ENCODE results near the gene PIEZO1.

DNA sequence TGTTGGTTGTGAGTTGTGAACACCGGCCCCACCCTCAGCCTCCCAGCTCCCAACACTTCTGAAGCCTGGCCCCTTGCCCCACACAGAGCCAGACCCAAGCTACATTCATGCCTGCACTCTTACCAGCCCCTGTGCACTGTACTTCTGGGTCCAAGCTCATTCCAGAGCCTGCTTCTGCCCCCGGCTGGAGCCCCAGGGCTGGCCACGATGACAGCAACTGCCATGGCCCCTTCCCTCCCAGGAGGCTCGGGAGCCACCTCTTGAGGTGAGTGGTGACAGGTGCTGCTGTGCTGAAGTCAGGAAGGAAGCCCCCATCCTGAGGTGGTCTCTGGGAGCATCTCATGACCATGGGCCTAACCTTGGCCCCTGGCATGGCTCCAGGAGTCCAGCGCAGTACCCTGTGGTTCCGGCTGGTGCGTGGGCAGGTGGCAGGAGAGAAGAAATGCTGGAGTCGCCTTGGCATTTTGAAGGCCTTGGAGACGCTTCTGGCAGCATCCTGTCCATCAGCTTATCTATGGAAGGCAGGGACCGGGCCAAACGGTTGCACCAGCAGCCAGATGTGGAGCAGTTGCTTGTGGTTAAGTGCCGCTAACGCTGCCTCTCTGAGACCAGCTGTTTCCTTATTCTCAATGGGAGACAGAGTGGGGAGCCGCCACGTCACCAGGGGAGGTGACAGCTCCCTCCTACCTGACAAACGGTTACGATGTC is 14.7 kb upstream of the PIEZO1 start:
- TF ChIP-seq ELK1 (IDR thresholded peaks at IDR 0.05; ENCODE audit: low read depth, low read length) (no peak), BHLHE40 (IDR thresholded peaks at IDR 0.05; ENCODE audit: borderline replicate concordance in 1 of 2, low read depth in 2 of 2, low read length in 1 of 2) (no peak), BRCA1 (IDR thresholded peaks at IDR 0.05; ENCODE audit: low read depth, low read length) (no peak), TCF7 (IDR thresholded peaks at IDR 0.05; ENCODE audit: borderline replicate concordance) (no peak), YY1 (IDR thresholded peaks at IDR 0.05; ENCODE audit: low read depth, low read length) (no peak), CEBPB (IDR thresholded peaks at IDR 0.05; ENCODE audit: borderline replicate concordance in 1 of 2, low read depth in 2 of 2, low read length in 2 of 2) (no peak), MAX (IDR thresholded peaks at IDR 0.05; ENCODE audit: low read depth, low read length) (no peak), EGR1 (IDR thresholded peaks at IDR 0.05; ENCODE audit: borderline replicate concordance in 1 of 2, low read depth in 2 of 2, low read length in 2 of 2) (no peak), MTA3 (IDR thresholded peaks at IDR 0.05; ENCODE audit: borderline replicate concordance, low read length) (no peak), RELA (IDR thresholded peaks at IDR 0.05; ENCODE audit: borderline replicate concordance, partially characterized antibody) (no peak), GABPA (IDR thresholded peaks at IDR 0.05; ENCODE audit: low read depth) (no peak)
- TF ChIP-seq, protein P1, sequence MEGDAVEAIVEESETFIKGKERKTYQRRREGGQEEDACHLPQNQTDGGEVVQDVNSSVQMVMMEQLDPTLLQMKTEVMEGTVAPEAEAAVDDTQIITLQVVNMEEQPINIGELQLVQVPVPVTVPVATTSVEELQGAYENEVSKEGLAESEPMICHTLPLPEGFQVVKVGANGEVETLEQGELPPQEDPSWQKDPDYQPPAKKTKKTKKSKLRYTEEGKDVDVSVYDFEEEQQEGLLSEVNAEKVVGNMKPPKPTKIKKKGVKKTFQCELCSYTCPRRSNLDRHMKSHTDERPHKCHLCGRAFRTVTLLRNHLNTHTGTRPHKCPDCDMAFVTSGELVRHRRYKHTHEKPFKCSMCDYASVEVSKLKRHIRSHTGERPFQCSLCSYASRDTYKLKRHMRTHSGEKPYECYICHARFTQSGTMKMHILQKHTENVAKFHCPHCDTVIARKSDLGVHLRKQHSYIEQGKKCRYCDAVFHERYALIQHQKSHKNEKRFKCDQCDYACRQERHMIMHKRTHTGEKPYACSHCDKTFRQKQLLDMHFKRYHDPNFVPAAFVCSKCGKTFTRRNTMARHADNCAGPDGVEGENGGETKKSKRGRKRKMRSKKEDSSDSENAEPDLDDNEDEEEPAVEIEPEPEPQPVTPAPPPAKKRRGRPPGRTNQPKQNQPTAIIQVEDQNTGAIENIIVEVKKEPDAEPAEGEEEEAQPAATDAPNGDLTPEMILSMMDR (IDR thresholded peaks at IDR 0.05 in 2 of 3, conservative IDR thresholded peaks at IDR 0.05 in 1 of 3; ENCODE audit: control insufficient read depth in 2 of 3, extremely low read depth in 1 of 3, insufficient read depth in 1 of 3, low read depth in 3 of 3, low read length in 3 of 3) = no peak

All from GM12878 (cell line).